Renal cortex interstitium (tissue), 15 donors: ENCODE measurements around the gene GNPAT. TPM values are rescaled to one million over a fixed set of nuclear protein-coding genes. Genes with fewer than 3 reads are reported as not detected.

Experiments used
- DNase-seq, 11 donors: peaks; one replicate each; pipeline ENCODE4 v3.0.0-alpha.2; 2013; ENCODE audit warnings: low read depth in 9 of 11, low spot score in 4 of 11; ENCODE audit errors: extremely low read depth in 1 of 11
- long read RNA-seq, 16 experiments: transcript quantifications; one replicate each; lab custom pipeline, GENCODE V29; 2026
- polyA plus RNA-seq, 3 donors: library from polyadenylated mRNA; unstranded; fragments of 120-200 nt; gene quantifications; one replicate each; pipeline ENCODE4 v1.2.1, GENCODE V29; 2013; ENCODE audit not compliant: insufficient read length in 3 of 3

The GNPAT gene
- polyA plus RNA-seq, result 10 to 100 TPM; 62.2 to 72.2 (median 71.2) TPM
- long read RNA-seq, donor 1, transcript GNPAT-201 (16 exons, 2,643 nt), result major isoform, 6 of 14 reads
- long read RNA-seq, donor 1, partial matches to known transcripts, result 6 of 14 reads
- long read RNA-seq, donor 1, other reads (novel, unspliced or antisense), result 0 of 14 reads
- long read RNA-seq, donor 2, transcript GNPAT-201 (16 exons, 2,643 nt), result major isoform, 17 of 18 reads
- long read RNA-seq, donor 2, partial matches to known transcripts, result 0 of 18 reads
- long read RNA-seq, donor 2, other reads (novel, unspliced or antisense), result 0 of 18 reads
- long read RNA-seq, donor 3, transcript GNPAT-201 (16 exons, 2,643 nt), result major isoform, 15 of 23 reads
- long read RNA-seq, donor 3, partial matches to known transcripts, result 8 of 23 reads
- long read RNA-seq, donor 3, other reads (novel, unspliced or antisense), result 0 of 23 reads
- long read RNA-seq, donor 4, transcript GNPAT-201 (16 exons, 2,643 nt), result major isoform, 8 of 18 reads
- long read RNA-seq, donor 4, partial matches to known transcripts, result 10 of 18 reads
- long read RNA-seq, donor 4, other reads (novel, unspliced or antisense), result 0 of 18 reads
- long read RNA-seq, donor 5, result 0 reads
- long read RNA-seq, donor 6, transcript GNPAT-201 (16 exons, 2,643 nt), result major isoform, 7 of 20 reads
- long read RNA-seq, donor 6, partial matches to known transcripts, result 10 of 20 reads
- long read RNA-seq, donor 6, other reads (novel, unspliced or antisense), result 0 of 20 reads
- long read RNA-seq, donor 7, transcript GNPAT-201 (16 exons, 2,643 nt), result major isoform, 12 of 26 reads
- long read RNA-seq, donor 7, partial matches to known transcripts, result 11 of 26 reads
- long read RNA-seq, donor 7, other reads (novel, unspliced or antisense), result 0 of 26 reads
- long read RNA-seq, donor 8, transcript GNPAT-201 (16 exons, 2,643 nt), result major isoform, 17 of 44 reads
- long read RNA-seq, donor 8, partial matches to known transcripts, result 24 of 44 reads
- long read RNA-seq, donor 8, other reads (novel, unspliced or antisense), result 0 of 44 reads
- long read RNA-seq, donor 9, transcript GNPAT-201 (16 exons, 2,643 nt), result major isoform, 17 of 34 reads
- long read RNA-seq, donor 9, partial matches to known transcripts, result 16 of 34 reads
- long read RNA-seq, donor 9, other reads (novel, unspliced or antisense), result 0 of 34 reads
- long read RNA-seq, donor 10, transcript GNPAT-201 (16 exons, 2,643 nt), result major isoform, 7 of 23 reads
- long read RNA-seq, donor 10, partial matches to known transcripts, result 15 of 23 reads
- long read RNA-seq, donor 10, other reads (novel, unspliced or antisense), result 0 of 23 reads
- long read RNA-seq, donor 11, transcript GNPAT-201 (16 exons, 2,643 nt), result major isoform, 9 of 14 reads
- long read RNA-seq, donor 11, partial matches to known transcripts, result 5 of 14 reads
- long read RNA-seq, donor 11, other reads (novel, unspliced or antisense), result 0 of 14 reads
- long read RNA-seq, donor 12, partial matches to known transcripts, result 0 of 3 reads
- long read RNA-seq, donor 12, other reads (novel, unspliced or antisense), result 0 of 3 reads
- long read RNA-seq, donor 13, transcript GNPAT-201 (16 exons, 2,643 nt), result major isoform, 18 of 29 reads
- long read RNA-seq, donor 13, partial matches to known transcripts, result 10 of 29 reads
- long read RNA-seq, donor 13, other reads (novel, unspliced or antisense), result 0 of 29 reads
- long read RNA-seq, donor 14, transcript GNPAT-201 (16 exons, 2,643 nt), result major isoform, 10 of 21 reads
- long read RNA-seq, donor 14, partial matches to known transcripts, result 9 of 21 reads
- long read RNA-seq, donor 14, other reads (novel, unspliced or antisense), result 0 of 21 reads
- long read RNA-seq, donor 15, transcript GNPAT-201 (16 exons, 2,643 nt), result major isoform, 8 of 16 reads
- long read RNA-seq, donor 15, partial matches to known transcripts, result 7 of 16 reads
- long read RNA-seq, donor 15, other reads (novel, unspliced or antisense), result 0 of 16 reads
- long read RNA-seq, donor 16, transcript GNPAT-201 (16 exons, 2,643 nt), result major isoform, 27 of 85 reads
- long read RNA-seq, donor 16, partial matches to known transcripts, result 57 of 85 reads
- long read RNA-seq, donor 16, other reads (novel, unspliced or antisense), result 0 of 85 reads

DNA sequence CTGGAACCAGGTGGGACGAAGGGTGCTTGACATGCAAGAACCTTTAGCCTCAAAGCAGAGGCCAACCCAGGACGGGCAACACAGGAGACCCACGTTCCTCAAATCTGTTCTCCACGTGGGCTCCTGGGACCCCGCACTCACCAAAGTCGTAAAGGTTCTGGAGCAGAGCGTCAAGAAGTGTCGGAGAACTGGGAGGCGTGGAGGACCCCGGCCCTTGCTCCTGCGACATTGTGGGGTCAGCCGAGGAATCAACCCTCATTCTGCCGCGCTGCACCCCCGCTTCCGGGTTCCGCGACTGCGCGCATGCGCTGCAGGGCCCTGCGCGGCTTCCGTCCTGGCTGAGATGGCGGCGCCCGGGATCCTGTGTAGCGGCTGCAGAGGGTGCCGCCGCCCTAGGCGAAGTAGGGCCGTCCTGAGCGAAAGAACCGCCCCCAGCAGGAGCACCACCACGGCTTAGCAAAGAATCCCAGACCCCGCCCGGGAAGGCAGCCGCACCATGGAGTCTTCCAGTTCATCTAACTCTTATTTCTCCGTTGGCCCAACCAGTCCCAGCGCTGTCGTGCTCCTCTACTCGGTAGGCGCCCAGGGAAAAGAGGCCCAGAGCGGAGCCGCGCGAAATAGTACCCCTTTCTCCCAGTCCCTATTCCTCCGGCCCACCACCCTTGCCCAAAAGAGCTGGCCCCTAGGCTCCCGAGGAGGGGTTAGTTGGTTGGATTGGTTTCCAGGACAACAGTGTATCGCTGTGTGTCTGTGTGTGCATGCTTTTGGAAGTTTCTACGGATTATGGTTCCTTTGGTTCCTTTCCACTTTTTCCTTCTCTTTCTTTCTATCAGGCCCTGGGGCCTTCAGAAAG, at the start of gene GNPAT:
Gene GNPAT (plus strand): TSS at position 330 of the 853 bp plus-strand sequence. CDS start 167 bp downstream, at position 497.
- DNase-seq, result peak; percentile 54 to 82 (median 78)

DNA sequence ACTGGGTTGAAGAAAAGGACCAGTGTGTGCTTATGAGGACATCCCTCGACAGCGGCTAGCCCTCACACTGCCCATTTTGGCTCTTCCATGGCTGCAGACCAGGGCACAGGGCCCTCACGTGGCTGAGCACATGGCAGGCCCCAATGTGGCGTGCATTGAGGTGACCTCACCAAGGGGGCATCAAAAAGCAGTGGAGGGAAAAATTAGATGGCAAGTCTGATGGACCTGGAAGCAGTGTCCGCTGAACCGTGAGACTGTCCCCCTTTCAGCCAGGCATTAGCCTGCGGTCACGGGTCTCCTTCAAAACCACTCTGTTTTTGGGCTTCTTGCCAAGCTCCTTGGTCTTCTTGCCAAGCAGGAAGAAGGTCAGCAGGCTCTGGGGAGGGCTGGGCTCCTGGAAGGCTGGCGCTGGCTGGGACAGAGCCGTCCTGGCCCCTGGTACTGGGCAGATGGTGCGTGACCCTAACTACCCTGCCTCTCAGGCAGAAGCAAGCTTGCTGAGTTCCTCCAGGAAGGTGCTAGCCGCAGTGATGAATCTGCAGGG, 48.3 kb upstream of the GNPAT start:
- peak in 9 of 11 donors; percentile 20 to 76 (median 44) for DNase-seq

DNA sequence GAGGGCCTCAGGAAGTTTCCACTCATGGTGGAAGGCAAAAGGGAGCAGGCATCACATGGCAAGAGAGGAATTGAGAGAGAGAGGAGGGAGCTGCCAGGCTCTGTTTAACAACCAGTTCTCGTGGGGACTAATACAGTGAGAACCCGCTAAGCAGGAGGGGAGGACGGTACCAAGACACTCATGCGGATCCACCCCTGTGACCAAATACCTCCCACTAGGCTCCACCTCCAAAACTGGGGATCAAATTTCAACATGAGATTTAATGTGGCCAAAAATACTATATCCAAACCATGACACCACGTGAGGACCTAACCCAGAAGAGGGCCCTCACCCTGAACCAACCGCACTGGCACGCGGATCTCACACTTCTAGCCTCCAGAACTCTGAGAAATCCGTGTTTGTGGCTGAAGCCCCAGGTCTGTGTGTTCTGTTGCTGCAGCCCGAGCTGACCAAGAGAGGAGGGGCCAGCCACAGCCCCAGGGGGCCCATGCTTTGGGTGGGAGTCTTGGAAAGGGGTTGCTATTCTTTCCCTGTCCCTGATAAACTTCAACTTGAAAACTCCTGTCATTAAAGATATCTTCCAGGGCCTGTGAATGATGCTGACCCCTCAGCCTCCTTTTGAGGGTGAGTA, 47.2 kb upstream of the GNPAT start:
- peak in 1 of 11 donors; percentile 13 for DNase-seq

DNA sequence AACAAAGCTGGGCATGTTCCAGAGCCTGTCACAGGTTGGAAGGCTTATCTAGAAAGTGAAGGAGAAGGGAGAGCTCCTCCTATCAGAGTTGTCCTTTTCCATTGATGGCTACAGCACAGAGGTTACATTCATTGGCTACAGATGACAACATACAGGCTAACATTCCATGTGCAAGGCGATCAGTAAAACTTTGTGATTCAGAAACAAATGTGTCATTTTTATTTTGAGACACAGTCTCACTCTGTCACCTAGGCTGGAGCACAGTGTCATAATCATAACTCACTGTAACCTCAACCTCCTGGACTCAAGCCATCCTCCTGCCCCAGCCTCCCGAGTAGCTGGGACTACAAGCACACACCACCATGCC, 46.6 kb upstream of the GNPAT start:
- no peak for DNase-seq

DNA sequence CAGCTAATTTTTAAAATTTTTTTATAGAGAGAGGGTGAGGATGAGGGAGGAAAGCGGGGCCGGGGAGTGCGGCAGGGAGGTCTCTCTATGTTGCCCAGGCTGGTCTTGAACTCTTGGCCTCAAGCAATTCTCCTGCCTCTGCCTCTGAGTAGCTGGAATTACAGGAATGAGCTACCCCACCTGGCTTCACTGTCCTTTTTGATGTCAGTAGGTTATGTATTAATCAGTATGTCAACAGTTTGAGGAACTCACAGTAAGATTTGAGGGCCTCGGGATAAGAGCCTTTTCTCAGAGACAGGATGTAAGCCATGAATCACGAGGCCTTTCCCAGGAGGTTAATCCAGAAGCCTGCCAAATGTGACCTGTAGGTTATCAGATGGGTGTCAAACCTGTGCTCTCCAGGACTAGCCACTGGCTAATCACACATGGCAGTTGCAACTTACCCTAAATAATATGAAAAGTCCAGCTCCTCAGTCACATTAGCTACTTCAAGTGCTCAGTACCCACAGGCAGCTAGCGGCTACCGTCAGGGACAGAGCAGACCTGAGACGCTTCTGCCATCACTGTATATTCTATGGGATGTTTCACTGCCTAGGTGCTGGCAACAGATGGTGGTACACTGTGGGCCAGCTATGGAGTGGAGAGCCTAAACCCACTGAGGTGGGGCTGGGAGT, 46.0 kb upstream of the GNPAT start:
- DNase-seq, result no peak

DNA sequence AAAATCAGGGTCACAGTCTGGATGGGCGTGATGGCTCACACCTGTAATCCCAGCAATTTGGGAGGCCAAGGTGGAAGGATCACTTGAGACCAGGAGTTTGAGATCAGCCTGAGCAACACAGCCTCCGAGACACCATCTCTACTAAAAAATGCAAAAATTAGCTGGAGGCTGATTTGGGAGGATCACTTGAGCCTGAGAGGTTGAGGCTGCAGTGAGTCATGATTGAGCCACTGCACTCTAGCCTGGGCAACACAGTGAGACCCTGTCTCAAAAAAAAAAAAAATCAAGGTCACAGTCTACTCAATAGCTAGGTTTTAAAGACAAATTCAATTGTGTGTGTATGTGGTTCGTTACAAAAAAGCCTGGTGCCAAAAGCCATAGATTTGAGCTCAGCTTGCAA, 44.7 kb upstream of the GNPAT start:
- no peak for DNase-seq

DNA sequence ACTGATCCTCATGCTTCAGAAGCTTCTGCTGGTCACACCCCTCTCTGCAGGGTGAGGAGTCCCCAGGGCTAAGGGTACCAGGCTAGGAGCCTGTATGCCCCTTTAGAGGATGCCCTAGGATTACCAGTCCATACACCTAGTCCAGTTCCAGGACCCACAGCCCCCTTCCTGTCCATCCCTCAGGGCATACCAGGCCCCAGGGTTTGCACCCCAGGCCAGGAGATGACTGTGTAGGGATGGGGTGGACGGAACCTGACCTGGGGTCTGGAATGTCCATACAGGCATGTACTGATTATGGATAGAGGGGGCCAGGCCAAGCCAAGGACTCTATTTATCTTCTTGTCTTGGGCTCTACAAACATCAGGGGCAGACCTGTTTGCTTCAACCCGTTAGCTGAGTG, 44.3 kb upstream of the GNPAT start:
- no peak for DNase-seq

DNA sequence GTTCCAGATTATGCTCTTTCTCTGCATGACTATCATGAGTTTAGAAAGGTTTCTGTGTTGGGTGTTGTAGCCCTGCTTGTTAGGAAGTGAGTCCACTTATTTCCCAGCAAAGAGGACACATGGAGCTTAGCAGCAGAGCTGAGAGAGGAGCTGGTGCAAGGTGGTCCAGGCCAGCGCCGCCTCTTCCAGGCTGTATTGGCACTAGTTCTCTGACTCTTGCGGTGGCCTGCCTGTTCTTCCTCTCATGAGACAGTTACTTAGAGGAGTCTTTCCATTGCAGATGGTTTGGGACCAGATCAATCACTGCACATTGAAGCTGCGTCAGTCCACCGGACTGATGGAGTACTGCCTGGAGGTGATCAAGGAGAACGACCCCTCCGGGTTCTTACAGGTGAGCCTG, 41.1 kb upstream of the GNPAT start:
- DNase-seq, result no peak

DNA sequence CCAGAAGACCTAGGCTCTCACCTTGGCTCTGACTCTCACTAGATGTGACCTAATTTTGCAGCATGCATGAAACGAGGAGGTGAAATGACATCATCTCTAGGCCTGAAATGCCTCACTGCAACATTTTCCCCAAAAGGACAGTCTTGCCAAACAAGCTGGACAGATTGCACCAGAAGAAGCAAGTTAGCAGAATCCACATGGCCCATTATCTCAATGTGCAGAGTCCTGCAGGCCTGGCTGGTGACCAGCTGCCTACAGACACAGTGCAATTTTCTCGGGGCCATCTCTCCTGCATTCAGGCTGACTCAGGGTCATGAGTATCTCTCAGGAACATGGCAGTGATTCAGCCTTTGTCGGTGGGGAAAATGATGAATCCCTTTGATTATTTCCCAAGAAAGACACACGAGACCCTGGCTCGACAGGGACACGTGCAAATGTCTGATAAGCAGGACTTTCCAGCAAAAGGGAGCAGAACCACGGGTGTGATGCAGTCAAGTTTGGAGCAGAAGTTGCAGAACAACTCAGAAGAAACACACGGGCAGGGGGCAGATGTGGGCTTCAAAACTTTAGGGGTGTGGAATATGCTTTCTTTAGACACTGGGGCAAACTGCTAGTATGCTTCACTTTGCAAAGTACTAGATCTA, 40.5 kb upstream of the GNPAT start:
- DNase-seq, result no peak

DNA sequence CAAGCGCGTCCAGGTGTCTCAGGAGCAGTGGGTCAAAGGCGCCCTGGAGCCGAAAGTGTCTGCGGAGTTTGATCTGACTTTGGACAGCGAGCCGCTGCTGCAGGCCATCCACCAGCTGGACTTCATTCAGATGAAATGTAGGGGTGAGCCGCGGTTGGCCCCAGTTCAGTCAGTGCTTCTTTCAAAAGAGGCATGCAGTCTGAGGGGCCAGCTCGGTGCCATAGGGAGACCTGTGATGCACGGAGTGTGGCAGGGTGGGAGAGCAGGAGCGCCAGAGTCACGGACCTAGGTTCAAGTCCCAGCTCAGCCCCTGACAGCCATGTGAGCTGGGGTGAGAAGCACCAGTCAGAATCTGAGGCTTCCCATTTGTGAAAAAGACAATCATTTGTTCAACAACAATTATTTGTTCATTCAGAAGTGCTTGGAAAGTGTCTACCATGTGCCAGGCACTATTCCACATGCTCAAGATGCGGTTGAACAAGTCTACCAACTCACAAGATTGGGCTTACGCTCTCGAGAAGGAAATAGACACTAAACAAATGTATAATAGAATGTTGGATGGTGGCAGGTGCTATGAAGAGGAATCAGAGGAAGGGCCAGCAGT, 39.5 kb upstream of the GNPAT start:
- no peak for DNase-seq

DNA sequence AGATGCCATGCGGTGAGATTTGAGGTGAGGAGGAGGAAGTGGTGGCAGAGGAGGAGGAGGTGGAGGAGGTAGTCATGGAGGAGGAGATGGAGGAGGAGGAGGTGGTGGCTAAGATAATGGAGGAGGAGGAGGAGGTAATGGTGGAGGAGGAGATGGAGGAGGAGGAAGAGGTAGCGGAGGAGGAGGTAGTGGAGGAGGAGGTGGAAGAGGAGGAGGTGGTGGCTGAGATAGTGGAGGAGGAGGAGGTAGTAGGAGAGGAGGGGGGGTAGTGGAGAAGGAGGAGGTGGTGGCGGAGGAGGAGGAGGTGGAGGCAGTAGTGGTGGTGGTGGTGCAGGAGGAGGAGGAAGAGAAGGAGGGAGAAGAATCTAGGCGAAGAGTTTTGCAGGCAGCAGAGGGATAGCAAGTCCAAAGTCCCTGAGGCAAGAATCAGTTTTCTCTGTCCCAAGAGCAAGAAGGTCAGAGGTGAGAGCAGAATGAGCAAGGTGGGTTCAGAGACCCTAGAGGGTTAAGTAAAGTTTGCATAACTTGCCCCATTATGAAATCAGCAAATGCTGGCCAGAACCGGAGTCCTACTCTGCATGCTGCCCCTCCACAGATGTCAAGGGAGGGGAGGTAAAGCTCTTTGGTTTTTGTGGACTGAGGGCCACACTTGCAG, 38.9 kb upstream of the GNPAT start:
- no peak for DNase-seq

DNA sequence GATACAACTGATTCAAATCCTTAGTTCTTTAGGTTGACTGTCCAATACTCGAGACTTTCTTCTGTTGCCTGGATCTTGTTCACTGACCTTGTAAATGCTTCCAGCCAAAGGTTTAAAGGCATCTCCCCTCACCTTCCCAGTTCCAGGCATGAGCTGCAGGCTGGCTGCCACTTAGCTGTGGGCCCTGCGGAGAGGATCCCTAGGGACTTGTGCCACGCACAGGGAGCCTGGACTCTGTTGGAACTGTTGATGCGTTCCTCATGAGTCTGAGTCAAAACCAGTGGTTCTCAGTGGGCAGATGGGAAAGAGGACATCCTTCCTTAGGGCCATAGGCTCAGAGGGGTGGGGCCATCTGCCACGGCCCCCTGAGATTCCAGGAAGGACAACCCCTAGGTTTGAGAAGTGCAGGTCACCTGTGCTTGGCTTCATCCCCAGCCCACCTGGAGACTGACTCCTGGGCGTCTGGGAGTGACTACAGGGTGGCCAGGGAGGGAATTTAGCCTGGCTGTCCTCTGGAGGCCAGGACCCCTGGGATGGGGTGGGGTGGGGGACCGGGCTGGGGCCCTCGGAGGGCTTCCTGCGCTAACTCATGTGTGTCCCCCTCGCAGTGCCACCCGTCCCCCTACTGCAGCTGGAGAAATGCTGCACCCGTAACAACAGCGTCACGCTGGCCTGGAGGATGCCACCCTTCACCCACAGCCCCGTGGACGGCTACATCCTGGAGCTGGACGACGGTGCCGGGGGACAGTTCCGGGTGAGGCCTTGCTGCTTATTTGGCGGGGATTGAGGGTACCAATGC, 37.6 kb upstream of the GNPAT start:
- DNase-seq, result no peak

DNA sequence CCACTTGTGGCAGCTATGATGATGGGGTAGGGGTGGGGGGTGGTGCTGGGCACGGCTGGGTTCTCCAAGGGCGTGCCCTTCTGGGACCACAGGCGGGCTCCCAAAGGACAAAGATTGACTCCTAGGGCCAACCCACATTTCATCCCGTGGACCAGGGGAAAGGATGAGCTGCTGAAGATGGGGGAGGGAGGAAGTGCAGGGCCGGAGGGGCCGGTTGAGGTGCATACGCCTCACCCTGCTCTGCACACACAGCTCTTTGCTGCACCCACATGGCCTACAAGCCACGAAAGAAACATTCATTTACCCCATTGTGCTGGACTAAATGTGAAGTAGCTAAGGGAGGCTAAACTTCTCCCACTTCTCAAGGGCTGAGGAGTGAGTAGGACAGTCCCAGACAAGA, 34.2 kb upstream of the GNPAT start:
- DNase-seq, result no peak
